ENCODE measurements around the gene PLG.
"Not testable (repeated sequence)": the region's sequence is repeated elsewhere in the genome, so short reads cannot be mapped to it uniquely, and the experiment has no call there.

Gene PLG

DNA sequence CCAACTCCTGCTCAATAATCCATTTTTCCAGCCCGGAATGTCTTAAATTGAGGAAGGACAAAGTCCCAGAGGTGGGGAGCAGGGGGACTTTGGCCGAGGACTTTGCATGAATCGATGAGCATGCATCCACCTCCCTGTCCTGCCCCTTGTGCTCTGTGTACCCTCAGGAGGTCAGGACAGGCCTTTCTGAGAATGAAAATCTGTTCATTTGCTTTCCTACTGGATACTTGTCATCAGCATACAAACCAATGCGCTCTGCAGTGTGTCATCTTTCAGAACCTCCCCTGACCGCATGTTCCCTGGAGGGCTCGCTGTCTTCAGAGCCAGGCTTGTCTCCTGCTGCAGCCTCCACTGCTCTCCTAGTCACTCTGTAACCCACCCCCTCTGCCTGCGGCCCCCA, 2.6 kb downstream of the PLG start:
- not testable (repeated sequence) for DNase-seq (ENCODE audit: low read depth in 2 of 2)

DNA sequence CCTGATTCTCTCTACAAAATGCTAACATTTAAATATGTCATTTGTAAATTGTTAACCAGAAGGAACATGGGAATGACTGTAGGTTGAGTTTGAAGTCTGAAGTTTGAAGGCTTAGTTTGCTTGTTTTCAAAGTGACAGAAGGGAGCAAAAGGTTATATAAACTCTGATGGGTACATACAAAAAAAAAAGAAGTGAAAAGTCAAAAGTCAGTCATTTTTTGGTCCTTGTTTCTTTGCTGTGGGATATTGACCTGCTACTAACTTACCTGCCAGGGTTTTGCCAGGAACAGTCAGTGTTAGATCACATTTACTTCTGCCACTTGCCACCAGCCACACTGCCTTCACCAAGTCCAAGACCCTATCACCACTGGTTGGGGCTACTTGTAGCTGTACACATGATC, 6.9 kb downstream of the PLG start:
- not testable (repeated sequence) for DNase-seq (ENCODE audit: low read depth in 2 of 2)

GRCh38 chr6:160714731-160715316, 12.8 kb downstream of the PLG start:
- peak; percentile 11 to 12 for DNase-seq (ENCODE audit: low read depth in 2 of 2)

- no peak for DNase-seq (ENCODE audit: low read depth in 2 of 2)
These were observed 28.9 kb downstream of the PLG start for GRCh38 chr6:160730911-160731310.

DNA sequence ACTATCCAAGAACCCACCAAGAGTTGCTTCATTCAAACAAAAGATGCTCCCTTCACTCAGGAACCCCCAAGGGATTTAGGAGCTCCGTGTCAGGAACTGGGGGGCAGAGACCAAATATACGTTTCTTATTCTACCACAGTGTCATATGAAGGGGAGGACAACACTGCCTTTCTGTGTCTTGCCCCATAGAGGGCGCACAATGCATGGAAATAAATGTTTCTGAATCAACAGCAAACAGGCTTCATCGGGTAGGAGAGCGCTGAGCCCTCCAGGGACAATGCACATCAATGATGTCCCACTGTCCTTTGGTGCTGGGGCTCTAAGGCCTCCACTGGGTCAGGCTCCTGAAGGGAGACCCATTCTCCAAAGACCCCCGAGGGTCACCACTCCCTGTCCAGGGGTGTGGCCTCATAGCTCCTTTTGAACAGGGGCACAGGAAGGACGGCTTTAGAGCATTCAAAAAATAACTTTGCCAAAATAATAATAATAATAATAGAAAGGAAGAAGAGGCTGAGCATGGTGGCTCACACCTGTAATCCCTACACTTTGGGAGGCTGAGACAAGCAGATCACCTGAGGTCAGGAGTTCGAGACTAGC, 31.1 kb downstream of the PLG start:
- DNase-seq (ENCODE audit: low read depth in 2 of 2) = peak; percentile 8 to 10

- DNase-seq (ENCODE audit: low read depth in 2 of 2) = no peak
These were observed 32.6 kb downstream of the PLG start for GRCh38 chr6:160734627-160735026.

DNA sequence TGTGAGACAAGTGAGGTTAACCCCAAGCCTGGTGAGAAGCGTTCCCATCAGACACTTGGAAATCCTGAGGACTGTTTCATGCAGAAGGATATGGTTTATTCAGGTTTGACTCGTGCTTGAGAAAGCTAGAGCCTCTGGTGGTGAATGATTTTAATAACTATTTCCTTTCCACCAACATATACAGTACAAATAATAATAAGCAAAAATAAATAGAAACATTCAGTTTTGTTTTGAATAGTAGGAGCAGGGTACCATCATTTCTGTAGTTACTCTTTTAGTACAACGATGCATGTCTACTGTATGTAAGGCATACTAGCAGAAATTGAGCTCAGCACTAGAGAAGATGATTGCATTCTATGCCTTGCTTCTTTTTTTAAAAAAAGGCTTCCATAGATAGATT, 33.5 kb downstream of the PLG start:
- no peak for DNase-seq (ENCODE audit: low read depth in 2 of 2)

DNA sequence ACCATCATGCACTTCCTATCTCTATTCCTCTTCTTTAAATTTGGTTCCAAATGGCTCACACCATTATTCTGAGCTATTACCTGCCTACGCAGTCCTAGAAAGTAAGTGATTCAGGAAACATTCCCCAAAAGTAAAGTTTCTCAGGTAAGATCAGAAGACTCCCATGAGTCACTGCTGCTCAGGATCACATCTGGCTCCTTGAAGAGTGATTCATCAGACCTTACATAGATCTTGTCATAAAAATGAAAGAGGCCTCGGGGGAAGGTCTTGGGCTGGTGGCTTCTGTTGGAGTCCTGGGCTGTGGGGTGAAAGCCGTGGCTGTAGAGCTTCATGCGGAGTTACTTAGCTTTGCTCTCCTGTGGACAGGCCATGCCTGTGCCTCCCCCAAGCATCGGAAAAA, 35.9 kb downstream of the PLG start:
- DNase-seq (ENCODE audit: low read depth in 2 of 2) = no peak

DNA sequence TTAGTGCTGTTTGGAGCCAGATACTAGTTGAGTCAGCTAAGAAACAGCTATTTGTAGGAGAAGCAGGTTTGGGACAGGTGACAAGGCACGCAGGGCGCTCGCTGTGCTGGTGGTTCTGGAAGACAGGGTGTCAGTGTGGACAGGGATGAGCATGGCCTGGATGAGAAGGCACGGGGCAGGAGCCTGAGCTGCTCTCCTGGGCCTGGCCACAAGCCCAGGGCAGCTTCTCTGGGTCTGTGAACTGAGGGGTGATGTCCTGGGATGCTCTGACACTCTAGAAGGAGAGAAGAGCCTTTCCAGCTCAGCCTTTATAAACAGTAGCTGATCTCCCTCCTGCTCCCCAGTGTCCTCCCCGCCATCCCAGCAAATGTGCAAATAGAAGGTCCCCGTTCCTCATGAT, 37.9 kb downstream of the PLG start:
- DNase-seq (ENCODE audit: low read depth in 2 of 2) = no peak

- not testable (repeated sequence) for DNase-seq (ENCODE audit: low read depth in 2 of 2)
These were observed 39.0 kb downstream of the PLG start for GRCh38 chr6:160741012-160741411.

- DNase-seq (ENCODE audit: low read depth in 2 of 2) = no peak
These were observed 40.0 kb downstream of the PLG start for GRCh38 chr6:160742090-160742489.

DNA sequence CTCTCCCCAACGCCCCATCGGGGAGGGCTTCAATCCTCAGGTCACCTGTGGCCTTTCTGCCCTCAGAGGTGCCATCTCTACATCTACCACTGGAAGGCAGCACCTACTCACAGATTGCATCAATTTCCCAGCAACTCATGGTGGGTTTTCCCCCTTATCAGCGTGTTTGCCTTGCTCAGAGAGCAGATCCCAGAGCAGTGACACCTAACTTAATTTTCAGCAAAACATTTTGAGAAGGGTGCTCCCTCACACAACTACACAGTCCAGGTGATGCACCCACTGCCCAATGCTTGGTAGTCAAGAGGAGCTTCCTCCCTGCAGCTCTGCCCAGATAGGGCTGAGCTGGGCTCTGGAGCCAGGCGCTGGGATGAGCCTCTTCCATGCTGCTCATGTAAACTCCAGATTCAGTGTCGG, 48.2 kb downstream of the PLG start:
- DNase-seq (ENCODE audit: low read depth in 2 of 2) = no peak

GRCh38 chr6:160753211-160753610, 51.2 kb downstream of the PLG start:
- DNase-seq (ENCODE audit: low read depth in 2 of 2) = not testable (repeated sequence)

- DNase-seq (ENCODE audit: low read depth in 2 of 2) = no peak
These were observed 53.1 kb downstream of the PLG start for GRCh38 chr6:160755165-160755564.

- no peak for DNase-seq (ENCODE audit: low read depth in 2 of 2)
These were observed 54.0 kb downstream of the PLG start for GRCh38 chr6:160756021-160756420.

GRCh38 chr6:160756871-160757270, 54.8 kb downstream of the PLG start:
- DNase-seq (ENCODE audit: low read depth in 2 of 2) = no peak

DNA sequence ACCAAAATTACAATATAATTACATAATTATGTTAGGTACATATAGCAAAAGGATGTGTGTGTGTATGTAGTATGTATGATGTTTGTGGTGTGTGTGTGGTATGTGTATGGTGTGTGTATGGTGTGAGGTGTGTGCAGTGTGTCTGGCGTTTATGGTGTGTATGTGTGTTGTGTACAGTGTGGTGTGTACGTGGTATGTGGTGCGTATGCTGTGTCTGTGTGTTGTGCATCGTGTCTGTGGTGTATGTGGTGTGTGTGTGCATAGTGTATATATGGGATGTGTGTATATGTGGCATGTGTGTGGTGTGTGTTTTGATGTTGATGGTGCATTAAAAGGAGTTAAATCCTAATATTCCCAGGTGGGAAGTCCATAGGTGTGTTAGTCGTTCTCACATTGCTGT, 62.8 kb downstream of the PLG start:
- no peak for DNase-seq (ENCODE audit: low read depth in 2 of 2)

GRCh38 chr6:160765412-160765811, 63.4 kb downstream of the PLG start:
- no peak for DNase-seq (ENCODE audit: low read depth in 2 of 2)

- DNase-seq (ENCODE audit: low read depth in 2 of 2) = no peak
These were observed 64.6 kb downstream of the PLG start for GRCh38 chr6:160766657-160766988.

GRCh38 chr6:160766989-160767646, 65.1 kb downstream of the PLG start:
- peak; percentile 1 to 3 for DNase-seq (ENCODE audit: low read depth in 2 of 2)

- DNase-seq (ENCODE audit: low read depth in 2 of 2) = no peak
These were observed 65.6 kb downstream of the PLG start for GRCh38 chr6:160767647-160768019.

DNA sequence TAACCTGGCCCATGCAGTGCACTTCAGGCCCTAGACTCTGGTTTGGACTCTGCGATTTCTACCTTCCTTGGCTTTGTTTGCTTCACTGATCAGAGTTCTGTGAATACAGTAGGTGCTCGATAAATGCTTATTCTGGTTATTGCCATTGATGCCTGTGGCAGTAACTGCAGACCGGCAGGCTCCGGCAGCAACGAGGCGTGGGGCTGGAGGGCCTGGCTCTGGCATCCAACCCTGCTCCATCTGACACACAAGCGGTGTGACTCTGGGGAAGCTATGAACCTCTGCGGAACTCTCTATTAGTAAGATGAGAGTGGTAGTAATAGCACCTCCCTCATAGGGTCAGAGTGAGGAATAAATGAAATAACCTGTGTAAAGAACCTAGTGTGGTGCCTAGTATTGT, 66.1 kb downstream of the PLG start:
- DNase-seq (ENCODE audit: low read depth in 2 of 2) = no peak

DNA sequence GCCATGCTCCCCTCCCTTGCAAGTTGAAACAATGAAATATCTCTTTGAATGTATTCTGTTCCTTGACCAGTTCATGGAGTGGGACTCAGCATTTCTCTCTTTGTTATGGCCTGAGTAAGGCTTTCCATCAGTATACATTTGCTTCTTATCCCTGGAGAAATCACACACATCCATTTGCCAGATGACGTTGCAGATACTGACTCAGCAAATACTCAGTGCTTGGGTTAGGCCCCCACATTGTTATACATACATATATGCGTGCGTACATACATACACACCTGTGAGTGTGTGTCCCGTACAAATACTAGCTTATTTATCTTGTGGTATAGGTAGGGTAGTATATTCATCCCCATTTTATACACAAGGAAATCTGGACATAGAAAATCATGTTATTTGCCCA, 72.4 kb downstream of the PLG start:
- DNase-seq (ENCODE audit: low read depth in 2 of 2) = no peak
